ENCODE data around the gene ESR1.
"Not testable (repeated sequence)": the region's sequence is repeated elsewhere in the genome, so short reads cannot be mapped to it uniquely, and the experiment has no call there.

DNA sequence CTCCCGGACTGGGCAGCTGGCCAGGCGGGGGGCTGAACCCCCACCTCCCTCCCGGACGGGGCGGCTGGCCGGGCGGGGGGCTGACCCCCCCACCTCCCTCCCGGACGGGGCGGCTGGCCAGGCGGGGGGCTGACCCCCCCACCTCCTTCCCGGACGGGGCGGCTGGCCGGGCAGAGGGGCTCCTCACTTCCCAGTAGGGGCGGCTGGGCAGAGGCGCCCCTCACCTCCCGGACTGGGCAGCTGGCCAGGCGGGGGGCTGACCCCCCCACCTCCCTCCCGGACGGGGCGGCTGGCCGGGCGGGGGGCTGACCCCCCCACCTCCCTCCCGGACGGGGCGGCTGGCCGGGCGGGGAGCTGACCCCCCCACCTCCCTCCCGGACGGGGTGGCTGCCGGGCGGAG lies 91.7 kb downstream of the ESR1 start:
- TF ChIP-seq, protein P1, sequence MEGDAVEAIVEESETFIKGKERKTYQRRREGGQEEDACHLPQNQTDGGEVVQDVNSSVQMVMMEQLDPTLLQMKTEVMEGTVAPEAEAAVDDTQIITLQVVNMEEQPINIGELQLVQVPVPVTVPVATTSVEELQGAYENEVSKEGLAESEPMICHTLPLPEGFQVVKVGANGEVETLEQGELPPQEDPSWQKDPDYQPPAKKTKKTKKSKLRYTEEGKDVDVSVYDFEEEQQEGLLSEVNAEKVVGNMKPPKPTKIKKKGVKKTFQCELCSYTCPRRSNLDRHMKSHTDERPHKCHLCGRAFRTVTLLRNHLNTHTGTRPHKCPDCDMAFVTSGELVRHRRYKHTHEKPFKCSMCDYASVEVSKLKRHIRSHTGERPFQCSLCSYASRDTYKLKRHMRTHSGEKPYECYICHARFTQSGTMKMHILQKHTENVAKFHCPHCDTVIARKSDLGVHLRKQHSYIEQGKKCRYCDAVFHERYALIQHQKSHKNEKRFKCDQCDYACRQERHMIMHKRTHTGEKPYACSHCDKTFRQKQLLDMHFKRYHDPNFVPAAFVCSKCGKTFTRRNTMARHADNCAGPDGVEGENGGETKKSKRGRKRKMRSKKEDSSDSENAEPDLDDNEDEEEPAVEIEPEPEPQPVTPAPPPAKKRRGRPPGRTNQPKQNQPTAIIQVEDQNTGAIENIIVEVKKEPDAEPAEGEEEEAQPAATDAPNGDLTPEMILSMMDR (IDR thresholded peaks at IDR 0.05; ENCODE audit: low read depth, low read length, poor library complexity, severe bottlenecking): not testable (repeated sequence)
- not testable (repeated sequence) for TF ChIP-seq EZH2phosphoT487 (IDR thresholded peaks at IDR 0.05; ENCODE audit: borderline replicate concordance, low read length)

All from DOHH2 (cell line).